ENCODE measurements around the gene PRDM16. TPM values are rescaled to one million over a fixed set of nuclear protein-coding genes. Genes with fewer than 3 reads are reported as not detected.

Gene PRDM16
- total and polyA plus RNA-seq, 2 of the 13 experiments (the other 11 are each of a cell fraction or from before 2014, with no cell fraction given) = 0.15 to 0.81 TPM

DNA sequence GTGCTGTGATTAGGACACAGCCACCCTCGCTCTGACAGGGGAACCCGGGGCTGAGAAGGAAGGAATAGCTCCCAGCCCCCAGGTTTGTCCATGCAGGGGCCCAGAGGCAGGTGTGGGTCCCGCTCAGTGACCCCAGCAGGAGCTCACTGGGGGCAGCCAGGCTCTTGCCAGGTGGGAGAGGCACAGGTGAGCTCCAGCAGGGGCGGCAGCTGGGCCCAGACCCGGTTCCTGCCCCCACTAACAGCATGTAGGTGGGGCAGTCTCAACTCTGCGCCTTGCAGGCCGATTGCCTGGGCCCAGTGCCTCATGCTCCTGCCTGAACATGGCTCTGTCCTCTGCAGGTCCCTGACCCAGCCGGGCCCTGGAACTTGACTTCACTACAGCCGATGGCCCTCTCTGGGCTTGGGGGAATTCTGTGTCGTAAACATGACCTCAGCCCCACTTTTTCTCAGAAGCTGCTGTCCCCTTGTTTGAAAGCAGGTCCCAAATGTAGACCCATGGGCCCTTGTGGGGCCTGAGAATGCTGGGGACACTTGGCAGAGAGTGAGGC, 127.0 kb downstream of the PRDM16 start (continued):
- TF ChIP-seq, protein P1, sequence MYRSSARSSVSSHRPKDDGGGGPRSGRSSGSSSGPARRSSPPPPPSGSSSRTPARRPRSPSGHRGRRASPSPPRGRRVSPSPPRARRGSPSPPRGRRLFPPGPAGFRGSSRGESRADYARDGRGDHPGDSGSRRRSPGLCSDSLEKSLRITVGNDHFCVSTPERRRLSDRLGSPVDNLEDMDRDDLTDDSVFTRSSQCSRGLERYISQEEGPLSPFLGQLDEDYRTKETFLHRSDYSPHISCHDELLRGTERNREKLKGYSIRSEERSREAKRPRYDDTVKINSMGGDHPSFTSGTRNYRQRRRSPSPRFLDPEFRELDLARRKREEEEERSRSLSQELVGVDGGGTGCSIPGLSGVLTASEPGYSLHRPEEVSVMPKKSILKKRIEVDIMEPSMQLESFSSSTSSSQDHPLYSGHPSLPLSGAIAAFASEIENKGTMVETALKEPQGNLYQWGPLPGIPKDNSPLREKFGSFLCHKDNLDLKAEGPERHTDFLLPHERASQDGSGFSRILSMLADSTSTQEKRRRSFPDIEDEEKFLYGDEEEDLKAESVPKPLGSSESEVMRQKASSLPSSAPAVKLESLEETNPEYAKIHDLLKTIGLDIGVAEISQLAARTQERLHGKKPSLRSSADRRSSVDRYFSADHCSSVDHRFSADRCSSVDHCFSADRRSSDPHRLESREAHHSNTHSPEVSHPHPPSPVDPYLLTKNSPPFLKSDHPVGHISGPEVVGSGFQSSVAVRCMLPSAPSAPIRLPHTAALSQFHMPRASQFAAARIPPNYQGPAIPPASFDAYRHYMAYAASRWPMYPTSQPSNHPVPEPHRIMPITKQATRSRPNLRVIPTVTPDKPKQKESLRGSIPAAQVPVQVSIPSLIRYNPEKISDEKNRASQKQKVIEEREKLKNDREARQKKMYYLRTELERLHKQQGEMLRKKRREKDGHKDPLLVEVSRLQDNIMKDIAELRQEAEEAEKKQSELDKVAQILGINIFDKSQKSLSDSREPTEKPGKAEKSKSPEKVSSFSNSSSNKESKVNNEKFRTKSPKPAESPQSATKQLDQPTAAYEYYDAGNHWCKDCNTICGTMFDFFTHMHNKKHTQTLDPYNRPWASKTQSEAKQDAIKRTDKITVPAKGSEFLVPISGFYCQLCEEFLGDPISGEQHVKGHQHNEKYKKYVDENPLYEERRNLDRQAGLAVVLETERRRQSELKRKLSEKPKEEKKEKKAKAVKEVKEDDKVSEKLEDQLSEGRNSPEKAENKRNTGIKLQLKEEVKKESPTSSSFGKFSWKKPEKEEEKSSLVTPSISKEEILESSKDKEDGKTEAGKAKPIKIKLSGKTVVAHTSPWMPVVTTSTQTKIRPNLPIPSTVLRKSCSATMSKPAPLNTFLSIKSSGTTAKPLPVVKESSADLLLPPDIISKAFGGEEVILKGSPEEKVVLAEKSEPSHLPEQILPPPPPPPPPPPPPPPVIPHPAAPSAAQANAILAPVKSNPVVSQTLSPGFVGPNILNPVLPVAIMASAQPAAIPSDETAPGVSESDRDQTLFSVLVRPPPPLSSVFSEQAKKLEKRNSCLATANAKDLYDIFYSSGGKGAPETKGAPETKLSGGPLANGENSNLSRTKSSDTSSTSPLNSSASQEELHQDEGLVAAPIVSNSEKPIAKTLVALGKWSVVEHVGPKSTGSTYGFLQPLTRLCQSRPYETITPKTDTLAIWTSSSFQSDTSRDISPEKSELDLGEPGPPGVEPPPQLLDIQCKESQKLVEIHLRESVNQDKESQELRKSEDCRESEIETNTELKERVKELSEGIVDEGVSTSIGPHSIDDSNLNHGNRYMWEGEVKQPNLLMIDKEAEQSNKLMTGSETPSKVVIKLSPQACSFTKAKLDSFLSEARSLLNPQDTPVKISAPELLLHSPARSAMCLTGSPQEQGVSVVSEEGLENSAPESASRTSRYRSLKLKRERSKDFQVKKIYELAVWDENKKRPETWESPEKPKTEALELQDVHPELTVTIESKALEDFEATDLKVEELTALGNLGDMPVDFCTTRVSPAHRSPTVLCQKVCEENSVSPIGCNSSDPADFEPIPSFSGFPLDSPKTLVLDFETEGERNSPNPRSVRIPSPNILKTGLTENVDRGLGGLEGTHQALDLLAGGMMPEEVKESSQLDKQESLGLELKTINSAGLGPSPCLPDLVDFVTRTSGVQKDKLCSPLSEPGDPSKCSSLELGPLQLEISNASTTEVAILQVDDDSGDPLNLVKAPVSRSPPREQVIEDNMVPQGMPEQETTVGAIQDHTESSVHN (CRISPR knock-in tag; IDR thresholded peaks at IDR 0.05) = no peak

DNA sequence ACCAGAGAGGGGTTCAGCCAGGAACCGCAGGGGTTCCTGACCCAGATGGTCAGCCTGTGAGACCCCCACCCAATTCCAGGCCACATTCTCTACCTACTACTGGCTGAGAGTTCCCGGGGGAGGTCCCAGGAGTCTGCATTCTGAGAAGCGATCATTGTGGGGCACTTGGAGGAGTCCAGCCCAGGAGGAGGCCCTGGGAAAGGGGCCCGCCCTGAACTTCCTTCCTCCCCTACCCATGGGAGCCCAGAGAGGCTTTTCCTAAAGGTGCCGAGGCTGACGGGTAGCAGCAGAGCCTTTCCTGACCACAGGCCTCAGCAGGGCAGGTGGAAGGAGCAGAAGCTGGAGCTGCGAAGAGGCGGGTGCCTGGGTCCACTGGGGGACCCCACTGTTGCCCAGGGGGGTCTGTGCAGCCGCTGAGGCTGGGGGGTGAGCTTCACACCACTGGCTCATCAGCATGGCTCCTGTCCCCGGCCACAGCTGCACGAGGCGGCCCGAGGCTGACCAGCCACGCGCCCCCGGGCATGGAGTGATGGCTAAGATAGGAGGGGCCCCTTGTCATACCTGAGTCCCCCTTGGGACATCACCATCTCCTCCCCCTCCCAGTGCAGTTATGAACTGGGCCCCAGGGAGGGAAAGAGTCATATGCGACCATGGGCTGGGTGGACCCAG, 127.7 kb downstream of the PRDM16 start:
- POLR2A ChIA-PET = no interaction called here

More for the DNA sequence above, 127.7 kb downstream of the PRDM16 start:
- intact Hi-C loops (cut with micrococcal nuclease; ENCODE audit: unreplicated experiment) (no loop called here), in situ Hi-C loops (cut with HindIII; ENCODE audit: extremely low pct_ligation_motif_present, low pct_unique_long_range_greater_than_20kb) (no loop called here)
- no peak for DNase-seq (ENCODE audit: low spot score)
- H3K4me1 ChIP-seq (ENCODE audit: insufficient read depth, low read length) = peaks cover 41% of the 10 kb centered on the region
- no peaks in the 10 kb centered on the region for H3K79me2 ChIP-seq (ENCODE audit: insufficient read depth, low read length)
- CTCF ChIA-PET (ENCODE audit: low intra/inter-chr PET ratio, low total read pairs) = no interaction called here
- 62% methylated on average over 3 of the region's 17 CpGs for WGBS (ENCODE audit: low lambda C conversion rate)
- H3K27me3 ChIP-seq (ENCODE audit: control insufficient read depth in 1 of 2, insufficient read depth in 2 of 2, low read length in 2 of 2) = peaks cover 0 to 3% of the 10 kb centered on the region in 2 experiments; a peak in 2 of 5 replicates
- H3K27ac ChIP-seq (ENCODE audit: extremely low read length, insufficient read depth, low read length) = no peak overlapping the region
- H3K4me3 ChIP-seq (replicated peaks in 1 of 3; ENCODE audit: insufficient read depth in 1 of 3, low read depth in 2 of 3, low read length in 3 of 3) = no peak overlapping the region
- no TSS peak for BruUV-seq (replicated peaks)
- no peaks in the 10 kb centered on the region for H4K20me1 ChIP-seq (ENCODE audit: insufficient read depth, low read length)
- H3K9me3 ChIP-seq (ENCODE audit: low read length) = no peaks in the 10 kb centered on the region
- H3K36me3 ChIP-seq (replicated peaks in 1 of 2; ENCODE audit: control insufficient read depth in 1 of 2, insufficient read depth in 2 of 2, low read length in 2 of 2) = no peaks in the 10 kb centered on the region
- no peak overlapping the region for H2AFZ ChIP-seq (ENCODE audit: low read length)
- no peak for FAIRE-seq
- no peak overlapping the region for H3K9ac ChIP-seq (ENCODE audit: insufficient read depth, low read depth, low read length)
- ATAC-seq = no peak
- TF ChIP-seq GRHL1 (CRISPR knock-in tag; conservative IDR thresholded peaks at IDR 0.05) = no peak
- no peak for TF ChIP-seq FOXJ3 (CRISPR knock-in tag; IDR thresholded peaks at IDR 0.05; ENCODE audit: borderline replicate concordance)
- H3K4me2 ChIP-seq (ENCODE audit: low read depth, low read length) = no peak overlapping the region
